HL-60/S4 treated with retinoic acid at 250 ng/mL for 4 days and 3 days (cell line): ENCODE measurements around the gene COL1A2.

Experiments used
- in situ Hi-C: fragments of 300-500 bp; cut with MboI; formaldehyde crosslinking; loops from 2 replicates; pipeline ENCODE4 v1.7.0; 2022; ENCODE audit warnings: low sequenced_read_pairs

Gene COL1A2

GRCh38 chr7:94382132-94382531 lies 12.6 kb upstream of the COL1A2 start:
- in situ Hi-C loops = no loop called here

DNA sequence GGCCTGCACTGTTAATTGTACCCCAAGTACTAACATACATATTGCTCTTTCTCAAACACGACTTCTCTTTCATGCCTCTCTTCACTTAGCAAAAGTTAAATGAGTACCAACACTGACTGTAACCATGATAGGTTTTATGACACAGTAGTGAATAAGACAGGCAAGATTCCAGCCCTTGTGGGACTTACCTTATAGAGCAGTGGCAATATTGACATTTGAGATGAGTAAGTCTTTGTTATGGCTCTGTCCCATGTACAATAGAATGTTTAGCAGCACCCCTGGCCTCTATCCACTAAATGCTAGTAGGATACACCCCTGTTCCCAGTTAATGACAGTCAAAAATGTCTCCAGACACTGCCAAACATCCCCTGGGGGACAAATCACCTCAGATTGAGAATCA lies 11.9 kb upstream of the COL1A2 start:
- in situ Hi-C loops = no loop called here

DNA sequence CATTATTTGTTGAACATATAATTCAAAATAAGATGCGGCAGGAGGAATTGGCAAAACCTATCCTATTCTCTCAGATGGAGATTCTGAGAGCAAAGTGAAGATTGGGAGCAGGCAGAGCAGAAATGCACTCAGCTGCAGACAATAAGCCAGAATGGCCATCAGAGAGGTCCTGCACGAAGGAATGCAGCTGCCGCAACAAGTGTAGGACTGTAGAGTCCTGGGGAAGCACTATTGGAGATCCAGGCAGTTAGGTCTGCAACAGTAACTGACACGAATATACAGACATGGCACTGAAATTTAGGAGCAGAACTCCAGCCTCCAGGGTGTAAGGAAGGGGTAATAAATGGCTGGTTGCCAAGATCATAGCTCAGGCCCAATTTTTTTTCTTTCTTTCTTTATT lies 10.4 kb upstream of the COL1A2 start:
- in situ Hi-C loops = no loop called here

DNA sequence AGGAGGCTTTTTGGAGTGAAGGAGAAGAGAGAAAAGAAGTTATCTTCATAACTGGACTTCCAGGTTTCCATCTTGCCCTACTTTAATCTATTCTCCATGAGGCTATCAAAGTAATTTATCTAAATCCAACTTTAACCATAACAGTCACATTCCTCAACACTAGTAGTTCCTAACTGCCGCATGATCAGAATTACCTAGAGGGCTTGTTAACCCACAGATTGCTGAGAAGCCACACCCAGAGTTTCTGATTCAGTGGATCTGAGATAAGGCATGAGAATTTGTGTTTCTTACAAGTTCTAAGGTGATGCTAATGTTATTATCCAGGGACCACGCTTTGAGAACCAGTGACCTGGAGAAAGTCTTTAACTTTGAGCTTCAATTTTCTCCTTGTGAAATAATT lies 8.3 kb upstream of the COL1A2 start:
- in situ Hi-C loops = no loop called here

- in situ Hi-C loops = no loop called here
Observed at GRCh38 chr7:94388540-94388939, 6.2 kb upstream of the COL1A2 start.

DNA sequence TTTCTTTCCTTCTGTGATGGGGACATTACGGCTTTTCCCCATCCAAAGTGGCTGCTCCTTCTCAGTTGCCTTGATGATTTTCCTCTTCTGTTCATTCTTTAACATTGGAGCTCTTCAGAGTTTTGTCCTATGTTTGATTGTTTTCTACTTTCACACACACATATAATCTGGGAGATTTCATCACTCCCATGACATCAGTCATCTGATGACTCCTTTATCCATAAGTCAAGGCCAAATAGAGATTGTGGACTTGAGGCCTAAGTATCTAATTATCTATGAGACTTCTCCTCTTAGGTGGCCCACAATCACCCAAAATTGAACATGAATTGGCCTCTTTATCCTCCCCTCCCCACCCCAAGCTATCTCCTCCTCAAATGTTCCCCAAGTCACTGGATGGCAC lies 5.3 kb upstream of the COL1A2 start:
- in situ Hi-C loops = no loop called here

GRCh38 chr7:94391726-94392392 lies 2.8 kb upstream of the COL1A2 start:
- in situ Hi-C loops = no loop called here

DNA sequence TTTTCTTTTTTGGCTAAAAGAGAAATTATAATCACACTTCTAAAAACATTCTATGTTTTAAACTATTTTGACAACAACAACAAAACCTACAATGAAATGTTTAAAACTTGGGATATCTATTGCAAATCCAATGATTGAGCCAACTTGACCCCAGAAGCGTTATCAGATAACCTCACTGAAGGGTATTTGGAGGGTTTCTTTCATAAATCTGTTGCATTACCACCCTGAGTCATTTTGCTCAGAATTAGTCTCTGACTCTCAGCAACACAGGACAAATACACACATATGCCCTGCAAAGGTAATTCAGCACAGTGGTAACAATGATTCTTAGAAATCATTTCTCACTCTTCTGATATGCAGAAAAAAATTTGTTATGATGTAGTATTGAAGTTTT lies 2.3 kb upstream of the COL1A2 start:
- in situ Hi-C loops = no loop called here

DNA sequence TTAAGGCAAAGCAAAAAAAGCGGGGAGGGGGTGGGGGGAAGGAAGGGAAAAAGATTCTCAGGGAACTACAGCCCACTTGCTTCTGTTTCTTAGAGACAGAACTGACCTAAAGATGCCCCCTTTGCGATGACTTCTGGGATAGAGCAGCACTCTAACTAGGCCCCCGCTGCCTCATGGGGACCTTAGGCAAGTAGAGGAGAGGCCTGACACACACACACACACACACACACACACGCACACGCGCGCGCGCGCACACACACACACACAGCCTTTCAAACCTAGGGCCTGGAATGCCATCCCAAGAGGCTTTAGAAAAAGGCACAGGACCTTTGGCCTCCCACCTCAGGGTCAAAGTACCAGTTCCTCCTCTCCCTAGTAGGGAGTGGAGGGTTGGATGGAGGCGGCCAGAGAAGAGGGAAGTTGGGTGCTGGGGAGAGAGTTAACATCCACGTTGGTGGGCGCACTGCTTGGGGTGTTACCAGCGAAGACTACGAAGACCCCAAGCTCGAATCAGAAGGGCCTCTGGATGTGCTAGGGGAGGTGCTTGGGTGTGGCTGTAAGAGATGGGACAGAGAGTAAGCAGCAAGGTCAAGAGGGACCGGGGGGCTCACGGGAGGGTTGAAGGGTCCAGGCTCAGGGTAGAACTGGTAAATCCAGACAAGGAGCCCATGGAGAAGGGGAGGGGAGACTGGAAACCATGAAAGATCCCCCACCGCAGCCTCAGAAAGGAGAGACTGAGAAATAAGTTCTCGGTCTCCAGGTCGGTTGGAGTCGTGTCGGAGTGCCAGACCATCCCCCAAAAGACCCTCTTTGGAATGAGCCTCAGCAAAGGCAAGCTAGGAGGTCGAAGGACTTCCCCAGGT lies 1.2 kb upstream of the COL1A2 start:
- in situ Hi-C loops = no loop called here

- in situ Hi-C loops = no loop called here
Observed at GRCh38 chr7:94394109-94394436, 622 bp upstream of the COL1A2 start.

- in situ Hi-C loops = no loop called here
Observed at GRCh38 chr7:94395141-94396036, 694 bp downstream of the COL1A2 start.

DNA sequence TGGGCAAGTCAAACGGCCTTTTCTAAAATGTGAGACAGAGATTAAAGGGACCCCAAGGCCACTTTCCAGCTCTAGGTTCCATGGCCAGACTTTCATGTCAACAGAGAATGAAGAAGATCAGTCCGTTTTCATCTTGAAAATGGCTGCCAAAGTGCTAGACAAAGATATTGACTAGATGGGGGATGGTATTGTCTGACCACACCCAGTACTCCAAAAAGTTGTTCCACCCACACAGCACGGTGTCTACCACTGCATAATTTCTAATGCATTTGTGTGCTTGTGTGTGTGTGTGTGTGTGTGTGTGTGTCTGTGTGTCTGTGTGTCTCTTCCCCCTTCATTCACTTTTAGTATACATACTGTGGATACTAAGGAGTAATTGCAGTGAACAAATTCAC lies 1.3 kb downstream of the COL1A2 start:
- in situ Hi-C loops = no loop called here

DNA sequence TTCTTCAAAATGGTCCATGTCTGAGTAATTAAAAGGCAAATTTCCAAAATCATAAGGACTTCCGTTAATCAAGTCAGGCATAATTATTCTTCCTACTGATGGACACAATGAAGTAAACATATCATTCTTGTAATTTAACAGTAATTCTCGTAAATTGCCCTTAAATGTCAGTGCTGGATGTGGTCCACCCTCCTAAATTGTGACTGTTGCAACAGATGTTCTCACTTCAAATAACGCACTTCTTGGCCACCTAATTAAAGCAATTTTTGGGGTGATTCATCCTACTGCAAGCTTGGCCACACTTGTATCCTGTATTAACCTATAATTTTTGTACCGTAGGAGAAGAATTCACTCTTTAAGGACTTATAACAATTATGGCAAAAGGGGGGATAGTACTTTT lies 1.9 kb downstream of the COL1A2 start:
- in situ Hi-C loops = no loop called here

DNA sequence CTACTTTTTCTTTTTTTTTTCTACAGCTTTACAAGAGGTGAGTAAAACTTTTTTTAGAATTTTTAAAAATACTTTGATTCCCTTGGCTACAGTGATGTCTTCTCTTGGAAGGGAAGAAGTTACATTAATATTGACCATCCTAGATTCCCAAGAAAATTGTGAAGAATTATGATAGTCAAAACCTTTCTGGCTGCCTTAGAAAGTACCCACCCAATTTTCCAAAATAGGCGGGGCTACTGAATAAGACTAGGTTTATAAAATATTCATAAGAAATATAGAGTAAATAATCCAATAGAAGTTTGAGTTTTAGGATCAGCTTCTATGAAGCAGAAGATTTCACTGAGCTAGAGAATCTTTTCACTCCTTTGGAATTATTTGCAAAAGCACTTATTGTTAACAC lies 3.0 kb downstream of the COL1A2 start:
- in situ Hi-C loops = no loop called here

DNA sequence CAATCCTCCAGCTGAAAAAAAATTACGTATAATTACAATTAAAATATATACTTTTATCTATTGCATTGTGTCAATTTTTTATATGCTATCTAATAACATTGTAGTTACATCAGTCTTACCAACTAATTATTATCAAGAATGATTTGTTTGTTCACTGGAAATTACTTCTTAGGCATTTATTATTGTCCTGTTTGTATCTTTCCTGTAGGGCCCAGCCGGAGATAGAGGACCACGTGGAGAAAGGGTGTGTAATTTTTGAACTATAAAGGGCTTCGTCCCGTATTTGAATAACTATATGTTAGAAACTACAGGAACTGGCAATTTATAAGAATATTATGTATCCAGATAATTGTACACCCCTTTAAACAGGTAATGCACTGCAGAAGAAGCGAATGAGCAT lies 4.1 kb downstream of the COL1A2 start:
- in situ Hi-C loops = no loop called here

DNA sequence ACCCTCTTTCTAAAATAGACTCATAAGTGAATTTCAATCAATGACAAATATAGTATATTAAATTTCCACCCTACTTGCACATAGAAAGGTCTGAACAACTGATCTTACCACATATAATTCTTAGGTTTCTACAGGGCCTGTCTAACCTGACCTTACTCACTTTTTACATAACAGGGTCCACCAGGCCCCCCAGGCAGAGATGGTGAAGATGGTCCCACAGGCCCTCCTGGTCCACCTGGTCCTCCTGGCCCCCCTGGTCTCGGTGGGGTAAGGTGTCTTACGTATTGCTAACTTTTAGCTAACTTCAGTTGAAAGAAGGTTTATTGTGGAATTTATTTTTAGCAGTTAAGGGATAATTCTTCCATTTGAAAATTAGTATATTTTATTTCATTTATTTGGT lies 5.3 kb downstream of the COL1A2 start:
- in situ Hi-C loops = no loop called here

DNA sequence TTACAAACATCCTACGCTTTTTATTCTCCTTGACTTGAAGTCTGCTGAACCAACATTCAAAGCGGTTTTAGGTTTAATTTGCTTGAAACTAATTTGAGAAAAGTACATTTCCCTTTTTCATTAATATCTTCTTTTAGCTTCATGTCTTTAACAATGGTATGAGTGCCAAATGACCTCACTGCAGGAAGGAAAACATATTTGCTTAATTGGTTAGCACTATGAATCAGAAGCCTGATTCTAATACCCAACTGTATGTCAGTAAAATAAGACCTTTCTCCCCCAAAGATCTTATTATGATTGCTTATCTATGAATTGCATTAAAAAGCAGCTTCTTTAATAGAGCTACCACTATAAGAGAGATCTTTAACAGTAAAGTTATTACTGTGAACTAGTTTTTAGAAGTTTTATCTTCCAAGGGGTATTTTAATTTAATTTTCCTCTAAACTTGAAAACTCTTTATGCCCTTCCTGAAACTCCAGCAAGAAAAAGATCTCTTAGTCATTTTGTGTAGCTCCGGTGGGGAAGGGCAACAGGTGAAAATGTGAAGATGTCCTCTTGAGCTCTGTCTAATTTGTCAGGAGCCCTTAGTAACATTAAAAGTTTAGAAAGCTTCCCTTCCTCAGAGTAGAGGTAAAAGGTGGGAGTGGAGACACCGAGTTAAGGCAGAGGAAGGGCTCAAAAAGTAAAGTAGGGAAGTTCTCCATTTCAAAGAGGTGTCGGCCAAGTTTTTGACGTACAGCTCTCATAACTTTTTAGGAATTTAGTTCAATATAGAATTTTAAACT lies 6.1 kb downstream of the COL1A2 start:
- in situ Hi-C loops = no loop called here

DNA sequence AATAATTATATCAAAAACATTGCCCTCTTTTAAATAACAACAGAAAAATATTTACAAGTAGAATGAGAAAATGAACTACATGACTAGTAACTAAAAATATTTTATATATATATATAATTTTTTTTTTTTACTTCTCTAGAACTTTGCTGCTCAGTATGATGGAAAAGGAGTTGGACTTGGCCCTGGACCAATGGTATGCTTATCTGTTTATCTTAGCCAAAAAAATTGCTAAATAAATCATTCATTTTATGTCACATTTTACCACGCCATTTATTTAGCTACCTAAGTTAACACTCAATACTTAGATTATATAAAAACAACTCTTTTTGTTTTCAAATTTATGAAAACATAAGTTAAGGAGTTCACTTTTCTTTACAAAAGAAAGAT lies 6.7 kb downstream of the COL1A2 start:
- in situ Hi-C loops = no loop called here

GRCh38 chr7:94403546-94403945 lies 8.9 kb downstream of the COL1A2 start:
- in situ Hi-C loops = no loop called here

GRCh38 chr7:94405506-94405905 lies 10.8 kb downstream of the COL1A2 start:
- in situ Hi-C loops = no loop called here

- in situ Hi-C loops = no loop called here
Observed at GRCh38 chr7:94406696-94407095, 12.0 kb downstream of the COL1A2 start.
